Caco-2 (cell line): Measurements from ENCODE around the gene TSPAN5. TPM values are rescaled to one million over a fixed set of nuclear protein-coding genes. Genes with fewer than 3 reads are reported as not detected.

Source experiments
- BruUV-seq: library from RNA; stranded (reverse); fragments of 400-500 nt; replicated peaks from 2 replicates; lab custom pipeline; 2021; lab: Mats Ljungman, UMichigan
- CTCF ChIA-PET: fragments of 300-600 bp; sonication (Branson Sonifier 250); formaldehyde crosslinking; loops from one replicate; lab custom pipeline; 2022; ENCODE audit warnings: antibody characterized with exemption; lab: Charles Lee
- POLR2A ChIA-PET: fragments of 300-600 bp; sonication (Branson Sonifier 250); formaldehyde crosslinking; loops from one replicate; lab custom pipeline; 2022; ENCODE audit warnings: antibody characterized with exemption; lab: Charles Lee
- DNase-seq, 2 experiments: peaks; one replicate each; pipeline versions ENCODE4 v3.0.0 to v3.0.0-alpha.2; 2020 to 2022
- H3K27me3 ChIP-seq: replicated peaks from 2 replicates; pipeline ENCODE4 v1.6.0; 2011; ENCODE audit warnings: low read length; ENCODE audit not compliant: control insufficient read depth, insufficient read depth
- H3K36me3 ChIP-seq: 2 replicates; pipeline ENCODE4 v1.5.1; 2011; ENCODE audit warnings: low read length; ENCODE audit not compliant: control insufficient read depth, insufficient read depth
- H3K4me1 ChIP-seq: fragments of 250-450 bp; sonication (Bioruptor Pico); 2 replicates; pipeline ENCODE4 v1.5.1; 2020; ENCODE audit warnings: mild to moderate bottlenecking
- H3K4me3 ChIP-seq: 2 replicates; pipeline ENCODE4 v1.5.1; 2011; ENCODE audit warnings: low read depth, mild to moderate bottlenecking, control low read depth, low read length
- H3K9me3 ChIP-seq: fragments of 250-450 bp; sonication (Bioruptor Pico); 2 replicates; pipeline ENCODE4 v1.5.1; 2020; ENCODE audit warnings: mild to moderate bottlenecking, moderate library complexity
- H3K27ac Mint-ChIP-seq: one replicate; pipeline ENCODE4 v1.8.0; 2022; ENCODE audit warnings: mixed read lengths; ENCODE audit not compliant: unreplicated experiment
- H3K27me3 Mint-ChIP-seq: one replicate; pipeline ENCODE4 v1.8.0; 2022; ENCODE audit warnings: mixed read lengths; ENCODE audit not compliant: insufficient read depth, unreplicated experiment
- H3K36me3 Mint-ChIP-seq: one replicate; pipeline ENCODE4 v1.8.0; 2022; ENCODE audit warnings: mild to moderate bottlenecking, mixed read lengths; ENCODE audit not compliant: insufficient read depth, unreplicated experiment
- H3K4me1 Mint-ChIP-seq: one replicate; pipeline ENCODE4 v1.8.0; 2022; ENCODE audit warnings: low read depth, mixed read lengths; ENCODE audit not compliant: unreplicated experiment
- H3K4me3 Mint-ChIP-seq: one replicate; pipeline ENCODE4 v1.8.0; 2022; ENCODE audit warnings: mild to moderate bottlenecking, moderate library complexity, mixed read lengths; ENCODE audit not compliant: unreplicated experiment
- H3K9me3 Mint-ChIP-seq: one replicate; pipeline ENCODE4 v1.8.0; 2022; ENCODE audit warnings: mixed read lengths; ENCODE audit not compliant: unreplicated experiment
- intact Hi-C: fragments of 100-400 bp; cut with micrococcal nuclease; formaldehyde crosslinking; loops from one replicate; pipeline ENCODE4 v1.10.0; 2022; ENCODE audit not compliant: unreplicated experiment
- total RNA-seq: library from RNA; stranded (reverse); gene quantifications from 2 replicates; pipeline ENCODE4 v1.2.3, GENCODE V29; 2022
- TF ChIP-seq, protein P1 (sequence below), 2 experiments: fragments of 200-600 bp in 1 of 2; IDR thresholded peaks; 1 replicate in 1 of 2; 2 replicates in 1 of 2; pipeline versions ENCODE4 v1.5.1 to v1.8.0; 2011 to 2022; ENCODE audit warnings: antibody characterized with exemption in 1 of 2, control low read depth in 1 of 2, inconsistent platforms in 1 of 2, low read depth in 1 of 2, low read length in 1 of 2, mild to moderate bottlenecking in 1 of 2, moderate library complexity in 1 of 2; ENCODE audit not compliant: insufficient read depth in 1 of 2, severe bottlenecking in 1 of 2, unreplicated experiment in 1 of 2

The TSPAN5 gene
- total RNA-seq, 1 experiment from 2014 or later, result 24.1 TPM

DNA sequence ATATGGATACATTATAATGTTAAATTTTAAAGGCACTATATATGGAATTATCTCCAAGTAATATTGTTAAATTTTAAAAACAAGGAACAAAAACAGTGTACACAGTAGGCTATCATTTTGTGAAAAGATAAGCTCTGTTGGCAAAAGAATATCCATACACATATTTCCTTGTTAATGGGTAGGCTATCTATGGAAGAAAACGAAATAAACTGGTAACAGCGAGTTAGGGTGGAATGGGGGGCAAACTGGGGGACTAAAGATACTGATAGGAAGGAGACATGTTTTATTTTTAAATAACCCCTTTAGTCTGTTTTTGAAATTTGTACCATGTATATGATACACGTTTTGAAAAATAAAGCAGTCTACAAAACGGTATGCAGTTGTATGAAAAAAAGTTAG lies 3.6 kb upstream of the TSPAN5 start:
- intact Hi-C loops, result loop anchor here (5.0 kb wide), 1 partner anchor 155 kb away; no protein-coding TSS in a partner anchor
- Histone ChIP-seq H3K9me3 (peaks cover 14% of the 10 kb centered on the region), H3K36me3 (no peaks in the 10 kb centered on the region), H3K4me3 (no peak overlapping the region), H3K27me3 (no peaks in the 10 kb centered on the region), H3K4me1 (peaks cover 36% of the 10 kb centered on the region)
- H3K4me3 Mint-ChIP-seq, result peak overlapping the region; percentile 22
- no peak for DNase-seq
- POLR2A ChIA-PET, result no interaction called here
- H3K36me3 Mint-ChIP-seq, result peaks cover 5% of the 10 kb centered on the region
- peaks cover 39% of the 10 kb centered on the region for H3K4me1 Mint-ChIP-seq
- H3K27me3 Mint-ChIP-seq, result no peaks in the 10 kb centered on the region
- H3K27ac Mint-ChIP-seq, result peak overlapping the region; percentile 15
- CTCF ChIA-PET, result no interaction called here
- TF ChIP-seq, protein P1, sequence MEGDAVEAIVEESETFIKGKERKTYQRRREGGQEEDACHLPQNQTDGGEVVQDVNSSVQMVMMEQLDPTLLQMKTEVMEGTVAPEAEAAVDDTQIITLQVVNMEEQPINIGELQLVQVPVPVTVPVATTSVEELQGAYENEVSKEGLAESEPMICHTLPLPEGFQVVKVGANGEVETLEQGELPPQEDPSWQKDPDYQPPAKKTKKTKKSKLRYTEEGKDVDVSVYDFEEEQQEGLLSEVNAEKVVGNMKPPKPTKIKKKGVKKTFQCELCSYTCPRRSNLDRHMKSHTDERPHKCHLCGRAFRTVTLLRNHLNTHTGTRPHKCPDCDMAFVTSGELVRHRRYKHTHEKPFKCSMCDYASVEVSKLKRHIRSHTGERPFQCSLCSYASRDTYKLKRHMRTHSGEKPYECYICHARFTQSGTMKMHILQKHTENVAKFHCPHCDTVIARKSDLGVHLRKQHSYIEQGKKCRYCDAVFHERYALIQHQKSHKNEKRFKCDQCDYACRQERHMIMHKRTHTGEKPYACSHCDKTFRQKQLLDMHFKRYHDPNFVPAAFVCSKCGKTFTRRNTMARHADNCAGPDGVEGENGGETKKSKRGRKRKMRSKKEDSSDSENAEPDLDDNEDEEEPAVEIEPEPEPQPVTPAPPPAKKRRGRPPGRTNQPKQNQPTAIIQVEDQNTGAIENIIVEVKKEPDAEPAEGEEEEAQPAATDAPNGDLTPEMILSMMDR (IDR thresholded peaks at IDR 0.05; ENCODE audit: insufficient read depth in 1 of 2, low read depth in 1 of 2, low read length in 1 of 2, severe bottlenecking in 1 of 2, unreplicated experiment in 1 of 2), result no peak
- no peaks in the 10 kb centered on the region for H3K9me3 Mint-ChIP-seq
- no TSS peak for BruUV-seq

DNA sequence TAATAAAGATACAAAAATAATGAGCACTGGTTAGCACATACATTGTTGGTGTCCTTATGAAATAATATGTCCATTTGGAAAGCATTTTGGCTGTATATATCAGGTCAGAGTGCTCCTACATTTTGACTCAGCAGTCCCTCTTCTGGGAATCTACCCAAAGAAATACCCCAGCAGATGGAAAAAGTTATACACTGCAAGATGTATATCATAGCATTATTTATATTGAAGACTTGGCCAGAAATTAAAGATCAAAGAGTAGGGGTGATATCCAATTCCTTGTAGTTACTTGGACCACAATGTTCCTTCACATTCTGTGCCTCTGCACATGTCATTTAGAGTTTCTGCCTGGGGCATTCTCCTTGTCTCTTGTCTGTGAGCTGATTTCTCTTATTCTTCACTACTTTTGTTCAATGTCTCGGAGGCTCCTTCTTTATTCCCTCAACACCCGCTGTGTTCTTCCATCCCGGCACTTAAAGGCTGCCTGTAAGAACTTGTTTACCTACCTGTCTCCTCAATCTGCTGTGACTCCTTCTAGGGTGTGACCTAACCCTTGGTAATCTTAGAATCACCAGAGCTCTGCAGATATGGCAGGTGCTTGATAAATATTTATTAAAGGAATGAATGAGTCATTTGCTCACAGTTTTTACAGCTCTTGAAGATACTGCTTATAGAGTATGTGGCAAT lies 3.1 kb upstream of the TSPAN5 start:
- Histone ChIP-seq H3K27me3 (no peaks in the 10 kb centered on the region), H3K36me3 (no peaks in the 10 kb centered on the region), H3K4me3 (no peak overlapping the region), H3K9me3 (peaks cover 14% of the 10 kb centered on the region), H3K4me1 (peaks cover 40% of the 10 kb centered on the region)
- DNase-seq, result peak; percentile 55 to 60
- ChIA-PET POLR2A (interaction anchor here (0.6 kb wide), 1 partner anchor 86 kb away, joined by 3 read pairs; no protein-coding TSS in a partner anchor), CTCF (no interaction called here)
- TF ChIP-seq, protein P1 (IDR thresholded peaks at IDR 0.05; ENCODE audit: insufficient read depth in 1 of 2, low read depth in 1 of 2, low read length in 1 of 2, severe bottlenecking in 1 of 2, unreplicated experiment in 1 of 2), result no peak
- BruUV-seq, result no TSS peak
- peak overlapping the region; percentile 22 for H3K4me3 Mint-ChIP-seq
- intact Hi-C loops, result loop anchor here (2.0 to 5.0 kb wide), 3 partner anchors 19 to 267 kb away; partner anchors contain the start of gene EIF4E
- peak overlapping the region; percentile 15 for H3K27ac Mint-ChIP-seq
- peaks cover 5% of the 10 kb centered on the region for H3K36me3 Mint-ChIP-seq
- H3K9me3 Mint-ChIP-seq, result no peaks in the 10 kb centered on the region
- H3K27me3 Mint-ChIP-seq, result no peaks in the 10 kb centered on the region
- H3K4me1 Mint-ChIP-seq, result peaks cover 44% of the 10 kb centered on the region

DNA sequence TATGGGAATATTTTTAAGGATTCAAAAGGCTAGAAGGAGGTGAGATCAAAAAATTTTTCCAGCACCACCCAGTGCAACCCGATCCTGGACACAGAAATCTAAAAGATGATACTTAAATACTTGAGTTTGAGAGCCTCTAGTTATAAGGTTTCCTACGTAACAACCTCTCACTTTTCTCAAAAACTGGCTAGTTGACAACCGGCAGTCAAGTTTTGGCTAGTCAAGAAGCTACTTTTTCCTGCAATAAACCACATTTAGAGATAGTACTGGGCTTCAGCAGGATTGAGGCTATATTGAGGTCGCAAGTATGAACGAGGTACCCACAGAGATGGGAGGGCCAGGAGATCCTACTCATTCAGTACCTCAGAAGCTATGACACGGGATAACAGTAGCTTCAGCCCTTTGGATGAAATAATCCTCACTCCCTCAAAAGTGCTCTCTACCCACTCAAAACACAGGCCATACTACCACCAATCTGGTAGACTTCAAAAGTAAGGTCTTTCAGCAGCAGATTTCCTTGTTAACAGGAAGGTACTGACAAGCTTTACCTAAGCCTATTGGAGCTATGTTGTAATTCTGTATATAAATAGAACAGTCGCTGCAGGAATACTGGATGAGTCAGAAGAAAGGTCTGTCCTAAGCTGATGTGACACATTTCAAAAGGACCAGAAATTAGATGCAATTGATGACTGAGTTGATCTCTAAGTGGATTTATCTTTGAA lies 1.5 kb upstream of the TSPAN5 start:
- Histone ChIP-seq H3K4me1 (peaks cover 44% of the 10 kb centered on the region), H3K9me3 (peaks cover 5% of the 10 kb centered on the region), H3K36me3 (no peaks in the 10 kb centered on the region), H3K27me3 (no peaks in the 10 kb centered on the region), H3K4me3 (peak overlapping the region; percentile 80; the same call in 1 of the 2 replicates)
- BruUV-seq, result no TSS peak
- ChIA-PET POLR2A (no interaction called here), CTCF (interaction anchor here (1.0 to 1.3 kb wide), 4 partner anchors 88 to 517 kb away, joined by 3 to 6 read pairs (median 4); partner anchors contain the start of gene STPG2)
- Mint-ChIP-seq H3K9me3 (no peaks in the 10 kb centered on the region), H3K36me3 (peaks cover 5% of the 10 kb centered on the region), H3K4me3 (peak overlapping the region; percentile 86), H3K27me3 (no peaks in the 10 kb centered on the region), H3K27ac (no peak overlapping the region), H3K4me1 (peaks cover 56% of the 10 kb centered on the region)
- DNase-seq, result no peak
- TF ChIP-seq, protein P1 (IDR thresholded peaks at IDR 0.05; ENCODE audit: insufficient read depth in 1 of 2, low read depth in 1 of 2, low read length in 1 of 2, severe bottlenecking in 1 of 2, unreplicated experiment in 1 of 2), result no peak
- intact Hi-C loops, result loop anchor here (2.0 to 5.0 kb wide), 6 partner anchors 21 to 398 kb away; partner anchors contain the start of genes EIF4E and RAP1GDS1
